ENCODE measurements around the gene KCNK15.

KCNK15 gene

GRCh38 chr20:44719841-44720240 lies 25.8 kb upstream of the KCNK15 start:
- Histone ChIP-seq H3K9me2 (replicated peaks; ENCODE audit: low read depth, low read length) (no peaks in the 10 kb centered on the region), H3K4me2 (ENCODE audit: low read depth, low read length, poor library complexity, severe bottlenecking) (no peak overlapping the region), H4K20me1 (ENCODE audit: insufficient read depth, low read length, poor library complexity, severe bottlenecking) (no peaks in the 10 kb centered on the region), H3K4me3 (ENCODE audit: low read length, poor library complexity, severe bottlenecking) (no peak overlapping the region), H3K36me3 (ENCODE audit: insufficient read depth, low read length) (no peaks in the 10 kb centered on the region), H3K79me2 (ENCODE audit: insufficient read depth, low read length) (no peaks in the 10 kb centered on the region), H3F3A (ENCODE audit: low read depth) (no peaks in the 10 kb centered on the region), H3K9ac (ENCODE audit: low read depth, low read length, poor library complexity, severe bottlenecking) (no peak overlapping the region), H3K27me3 (ENCODE audit: insufficient read depth, low read length, poor library complexity, severe bottlenecking) (no peaks in the 10 kb centered on the region), H2AFZ (ENCODE audit: low read length) (no peak overlapping the region), H3K9me3 (ENCODE audit: insufficient read depth, low read depth, low read length) (no peaks in the 10 kb centered on the region), H3K4me1 (ENCODE audit: insufficient read depth, low read length, poor library complexity, severe bottlenecking) (no peaks in the 10 kb centered on the region)
- TF ChIP-seq CTCF (conservative IDR thresholded peaks at IDR 0.05; ENCODE audit: low read length): no peak
- TF ChIP-seq EZH2phosphoT487 (IDR thresholded peaks at IDR 0.05; ENCODE audit: borderline replicate concordance): no peak

GRCh38 chr20:44720621-44720996 lies 25.1 kb upstream of the KCNK15 start:
- Histone ChIP-seq H3K4me3 (ENCODE audit: low read length, poor library complexity, severe bottlenecking) (no peak overlapping the region), H3K79me2 (ENCODE audit: insufficient read depth, low read length) (no peaks in the 10 kb centered on the region), H3K36me3 (ENCODE audit: insufficient read depth, low read length) (no peaks in the 10 kb centered on the region), H4K20me1 (ENCODE audit: insufficient read depth, low read length, poor library complexity, severe bottlenecking) (no peaks in the 10 kb centered on the region), H3K4me1 (ENCODE audit: insufficient read depth, low read length, poor library complexity, severe bottlenecking) (no peaks in the 10 kb centered on the region), H2AFZ (ENCODE audit: low read length) (no peak overlapping the region), H3K4me2 (ENCODE audit: low read depth, low read length, poor library complexity, severe bottlenecking) (no peak overlapping the region), H3K27me3 (ENCODE audit: insufficient read depth, low read length, poor library complexity, severe bottlenecking) (no peaks in the 10 kb centered on the region), H3K9me3 (ENCODE audit: insufficient read depth, low read depth, low read length) (no peaks in the 10 kb centered on the region), H3K9ac (ENCODE audit: low read depth, low read length, poor library complexity, severe bottlenecking) (no peak overlapping the region), H3F3A (ENCODE audit: low read depth) (no peaks in the 10 kb centered on the region), H3K9me2 (replicated peaks; ENCODE audit: low read depth, low read length) (no peaks in the 10 kb centered on the region)
- TF ChIP-seq CTCF (conservative IDR thresholded peaks at IDR 0.05; ENCODE audit: low read length) (no peak), EZH2phosphoT487 (IDR thresholded peaks at IDR 0.05; ENCODE audit: borderline replicate concordance) (no peak)

- Histone ChIP-seq H4K20me1 (ENCODE audit: insufficient read depth, low read length, poor library complexity, severe bottlenecking) (no peaks in the 10 kb centered on the region), H3F3A (ENCODE audit: low read depth) (no peaks in the 10 kb centered on the region), H3K4me3 (ENCODE audit: low read length, poor library complexity, severe bottlenecking) (no peak overlapping the region), H3K36me3 (ENCODE audit: insufficient read depth, low read length) (no peaks in the 10 kb centered on the region), H3K9ac (ENCODE audit: low read depth, low read length, poor library complexity, severe bottlenecking) (no peak overlapping the region), H3K79me2 (ENCODE audit: insufficient read depth, low read length) (no peaks in the 10 kb centered on the region), H3K4me2 (ENCODE audit: low read depth, low read length, poor library complexity, severe bottlenecking) (no peak overlapping the region), H2AFZ (ENCODE audit: low read length) (no peak overlapping the region), H3K27me3 (ENCODE audit: insufficient read depth, low read length, poor library complexity, severe bottlenecking) (no peaks in the 10 kb centered on the region), H3K9me3 (ENCODE audit: insufficient read depth, low read depth, low read length) (no peaks in the 10 kb centered on the region), H3K9me2 (replicated peaks; ENCODE audit: low read depth, low read length) (no peaks in the 10 kb centered on the region), H3K4me1 (ENCODE audit: insufficient read depth, low read length, poor library complexity, severe bottlenecking) (no peaks in the 10 kb centered on the region)
- TF ChIP-seq CTCF (conservative IDR thresholded peaks at IDR 0.05; ENCODE audit: low read length): no peak
- TF ChIP-seq EZH2phosphoT487 (IDR thresholded peaks at IDR 0.05; ENCODE audit: borderline replicate concordance): no peak
Measured at GRCh38 chr20:44720997-44721784, 24.5 kb upstream of the KCNK15 start.
